Endothelial cell of umbilical vein (primary cell): Measurements from ENCODE around the gene KRTAP3-3. TPM values are rescaled to one million over a fixed set of nuclear protein-coding genes. Genes with fewer than 3 reads are reported as not detected.

Experiments used
- BruUV-seq: library from RNA; stranded (reverse); fragments of 400-500 nt; replicated peaks from 2 replicates; lab custom pipeline; 2021; lab: Mats Ljungman, UMichigan
- CTCF ChIA-PET: fragments of 300-600, 350-600 bp; sonication (Branson Sonifier 250); formaldehyde crosslinking; loops from one replicate; lab custom pipeline; 2021; ENCODE audit warnings: antibody characterized with exemption, inconsistent platforms; lab: Charles Lee
- POLR2A ChIA-PET: fragments of 300-600, 350-600 bp; sonication (Branson Sonifier 250); formaldehyde crosslinking; loops from one replicate; lab custom pipeline; 2021; ENCODE audit warnings: antibody characterized with exemption, inconsistent platforms; lab: Charles Lee
- DNase-seq: peaks from one replicate; pipeline ENCODE4 v3.0.0-alpha.2; 2011; ENCODE audit warnings: low read depth, low spot score
- FAIRE-seq: peaks from 2 replicates; lab custom pipeline; 2011; peaks lifted over from hg19 to GRCh38; lab: Jason Lieb, UNC
- H2AFZ ChIP-seq: 2 replicates; pipeline ENCODE4 v1.6.0; 2012; ENCODE audit warnings: low read depth, low read length, control low read depth, inconsistent platforms
- H3K27ac ChIP-seq: 2 replicates; pipeline ENCODE4 v1.5.1; 2011; ENCODE audit warnings: low read depth, mild to moderate bottlenecking, control low read depth, low read length, moderate library complexity; ENCODE audit not compliant: insufficient read depth
- H3K27me3 ChIP-seq, 2 experiments: 2 replicates each; pipeline versions ENCODE4 v1.6.0 to v1.6.1; 2011; ENCODE audit warnings: low read length in 2 of 2, mixed read lengths in 1 of 2; ENCODE audit not compliant: control insufficient read depth in 2 of 2, insufficient read depth in 2 of 2
- H3K36me3 ChIP-seq, 2 experiments: 2 replicates in 1 of 2; 3 replicates in 1 of 2; pipeline ENCODE4 v1.5.1; 2011; ENCODE audit warnings: low read length in 2 of 2, mild to moderate bottlenecking in 1 of 2, moderate library complexity in 1 of 2; ENCODE audit not compliant: control insufficient read depth in 2 of 2, insufficient read depth in 2 of 2; ENCODE audit errors: extremely low read depth in 1 of 2
- H3K4me1 ChIP-seq: 3 replicates; pipeline ENCODE4 v1.5.1; 2011; ENCODE audit warnings: mild to moderate bottlenecking, low read length; ENCODE audit not compliant: control insufficient read depth, insufficient read depth; ENCODE audit errors: extremely low read depth
- H3K4me2 ChIP-seq: 2 replicates; pipeline ENCODE4 v1.6.1; 2011; ENCODE audit warnings: low read length, control low read depth, mixed read lengths; ENCODE audit not compliant: insufficient read depth
- H3K4me3 ChIP-seq, 3 experiments: fragments of 200-600 bp in 1 of 3; sonication (generic), shearing (Covaris generic) in 1 of 3; replicated peaks in 1 of 3; 2 replicates each; pipeline ENCODE4 v1.5.1; 2011 to 2016; ENCODE audit warnings: control low read depth in 3 of 3, low read length in 3 of 3, mild to moderate bottlenecking in 2 of 3, inconsistent platforms in 1 of 3, low read depth in 1 of 3, moderate library complexity in 1 of 3; ENCODE audit not compliant: insufficient read depth in 1 of 3
- H3K79me2 ChIP-seq: 2 replicates; pipeline ENCODE4 v1.6.0; 2012; ENCODE audit warnings: low read length, inconsistent platforms; ENCODE audit not compliant: control insufficient read depth, insufficient read depth
- H3K9ac ChIP-seq: replicated peaks from 2 replicates; pipeline ENCODE3; 2011; ENCODE audit warnings: low read length, control low read depth; ENCODE audit not compliant: insufficient read depth; ENCODE audit errors: extremely low read depth
- H3K9me1 ChIP-seq: replicated peaks from 3 replicates; pipeline ENCODE4 v1.6.0; 2011; ENCODE audit warnings: mild to moderate bottlenecking, low read length; ENCODE audit not compliant: control insufficient read depth, insufficient read depth; ENCODE audit errors: extremely low read depth
- H3K9me3 ChIP-seq: replicated peaks from 2 replicates; pipeline ENCODE4 v1.5.1; 2012; ENCODE audit warnings: low read length, inconsistent platforms; ENCODE audit not compliant: control insufficient read depth, insufficient read depth
- H4K20me1 ChIP-seq: replicated peaks from 2 replicates; pipeline ENCODE3; 2011; ENCODE audit warnings: mild to moderate bottlenecking, low read length; ENCODE audit not compliant: control insufficient read depth, insufficient read depth; ENCODE audit errors: extremely low read depth
- EZH2 ChIP-seq: IDR thresholded peaks from 2 replicates; pipeline ENCODE4 v1.6.1; 2012; ENCODE audit warnings: borderline replicate concordance, low read depth, mild to moderate bottlenecking, moderate library complexity, low read length, inconsistent platforms; ENCODE audit not compliant: severe bottlenecking
- FOS ChIP-seq: IDR thresholded peaks from 2 replicates; pipeline ENCODE4 v1.6.1; 2011; ENCODE audit warnings: mild to moderate bottlenecking, low read length, moderate library complexity, borderline replicate concordance; ENCODE audit not compliant: insufficient read depth
- GATA2 ChIP-seq: IDR thresholded peaks from 2 replicates; pipeline ENCODE4 v1.7.0; 2011; ENCODE audit warnings: low read depth, mild to moderate bottlenecking, moderate library complexity, mixed read lengths, low read length; ENCODE audit not compliant: insufficient read length, insufficient read depth
- JUN ChIP-seq: IDR thresholded peaks from 2 replicates; pipeline ENCODE4 v1.6.1; 2011; ENCODE audit warnings: borderline replicate concordance, low read depth; ENCODE audit not compliant: insufficient read length, insufficient read depth
- MYC ChIP-seq: IDR thresholded peaks from one replicate; pipeline ENCODE4 v1.6.1; 2011; ENCODE audit warnings: mild to moderate bottlenecking, low read depth, low read length
- POLR2A ChIP-seq: IDR thresholded peaks from 2 replicates; pipeline ENCODE4 v1.6.1; 2012; ENCODE audit warnings: low read depth, mild to moderate bottlenecking, control low read depth, low read length
- dilution Hi-C: fragments of 300-500 bp; cut with MboI; formaldehyde crosslinking; loops from one replicate; pipeline ENCODE4 v1.15.0; 2019; ENCODE audit warnings: low sequenced_read_pairs; ENCODE audit not compliant: extremely low pct_ligation_motif_present
- intact Hi-C: fragments of 100-400 bp; cut with micrococcal nuclease; formaldehyde crosslinking; loops from one replicate; pipeline ENCODE4 v1.10.0; 2022
- polyA plus RNA-seq, 4 experiments: library from polyadenylated mRNA; depleted of rRNA in 3 of 4; stranded (reverse) in 3 of 4; unstranded in 1 of 4; fragments of >200 nt; gene quantifications; 2 replicates each; pipeline versions ENCODE4 v1.2.1 to v1.2.3, GENCODE V29; 2011 to 2012; ENCODE audit warnings: missing spikeins in 1 of 4
- total RNA-seq: library from RNA; stranded (reverse); gene quantifications from 2 replicates; pipeline ENCODE4 v1.2.3, GENCODE V29; 2021
- TF ChIP-seq, protein P1 (sequence below), 2 donors: IDR thresholded peaks; 1 replicate in 1 of 2; 2 replicates in 1 of 2; pipeline ENCODE4 v1.5.1; 2011; ENCODE audit warnings: low read length in 2 of 2, mild to moderate bottlenecking in 2 of 2, moderate library complexity in 2 of 2, control low read depth in 1 of 2, inconsistent platforms in 1 of 2, low read depth in 1 of 2; ENCODE audit not compliant: insufficient read depth in 1 of 2; ENCODE audit errors: extremely low read depth in 1 of 2
- TF ChIP-seq, protein P2 (sequence below): IDR thresholded peaks from 2 replicates; pipeline ENCODE4 v1.6.1; 2011; ENCODE audit not compliant: insufficient read depth, insufficient read length

Gene KRTAP3-3
- total and polyA plus RNA-seq, 2 donors (not counting 3 experiments of a cell fraction or from before 2014, with no cell fraction given) = not detected

DNA sequence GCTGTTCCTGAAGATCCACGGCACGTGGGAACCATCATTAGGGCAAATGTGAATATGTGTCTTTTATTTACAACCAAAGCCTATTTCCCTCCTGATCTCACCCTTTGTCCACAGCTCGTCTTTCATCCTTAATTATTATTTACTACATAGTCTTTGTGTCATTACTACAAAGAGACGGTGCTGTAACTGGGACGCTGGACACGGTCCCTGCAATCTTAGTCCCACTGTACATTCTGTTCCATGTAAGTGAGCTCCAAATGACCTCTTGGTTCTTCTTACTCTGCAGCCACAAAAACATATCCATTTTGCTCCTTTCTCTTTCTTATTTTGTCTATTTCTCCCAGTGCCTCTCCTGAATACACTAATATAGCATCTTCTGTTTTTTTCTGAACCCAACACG lies 43.8 kb downstream of the KRTAP3-3 start:
- Histone ChIP-seq H3K9me1 (no peaks in the 10 kb centered on the region), H2AFZ (no peak overlapping the region), H3K36me3 (no peaks in the 10 kb centered on the region), H3K4me1 (no peaks in the 10 kb centered on the region), H3K79me2 (no peaks in the 10 kb centered on the region), H3K4me3 (no peak overlapping the region), H3K27ac (no peak overlapping the region), H3K4me2 (no peak overlapping the region), H3K9ac (no peak overlapping the region), H3K27me3 (peaks cover 13 to 15% of the 10 kb centered on the region in 2 experiments), H3K9me3 (no peaks in the 10 kb centered on the region), H4K20me1 (no peaks in the 10 kb centered on the region)
- no peak for DNase-seq
- POLR2A ChIA-PET = interaction anchor here (0.6 kb wide), 1 partner anchor 729 kb away, joined by 5 read pairs; no protein-coding TSS in a partner anchor
- CTCF ChIA-PET = interaction anchor here (1.3 kb wide), 1 partner anchor 9 kb away, joined by 3 read pairs; no protein-coding TSS in a partner anchor
- FAIRE-seq = no peak
- intact Hi-C loops = no loop called here
- dilution Hi-C loops = no loop called here
- TF ChIP-seq EZH2 (no peak), FOS (no peak), POLR2A (no peak), JUN (no peak), MYC (no peak), GATA2 (no peak)
- TF ChIP-seq, protein P1, sequence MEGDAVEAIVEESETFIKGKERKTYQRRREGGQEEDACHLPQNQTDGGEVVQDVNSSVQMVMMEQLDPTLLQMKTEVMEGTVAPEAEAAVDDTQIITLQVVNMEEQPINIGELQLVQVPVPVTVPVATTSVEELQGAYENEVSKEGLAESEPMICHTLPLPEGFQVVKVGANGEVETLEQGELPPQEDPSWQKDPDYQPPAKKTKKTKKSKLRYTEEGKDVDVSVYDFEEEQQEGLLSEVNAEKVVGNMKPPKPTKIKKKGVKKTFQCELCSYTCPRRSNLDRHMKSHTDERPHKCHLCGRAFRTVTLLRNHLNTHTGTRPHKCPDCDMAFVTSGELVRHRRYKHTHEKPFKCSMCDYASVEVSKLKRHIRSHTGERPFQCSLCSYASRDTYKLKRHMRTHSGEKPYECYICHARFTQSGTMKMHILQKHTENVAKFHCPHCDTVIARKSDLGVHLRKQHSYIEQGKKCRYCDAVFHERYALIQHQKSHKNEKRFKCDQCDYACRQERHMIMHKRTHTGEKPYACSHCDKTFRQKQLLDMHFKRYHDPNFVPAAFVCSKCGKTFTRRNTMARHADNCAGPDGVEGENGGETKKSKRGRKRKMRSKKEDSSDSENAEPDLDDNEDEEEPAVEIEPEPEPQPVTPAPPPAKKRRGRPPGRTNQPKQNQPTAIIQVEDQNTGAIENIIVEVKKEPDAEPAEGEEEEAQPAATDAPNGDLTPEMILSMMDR (IDR thresholded peaks at IDR 0.05; ENCODE audit: extremely low read depth in 1 of 2, insufficient read depth in 1 of 2, low read depth in 1 of 2, low read length in 2 of 2) = no peak
- TF ChIP-seq, protein P2, sequence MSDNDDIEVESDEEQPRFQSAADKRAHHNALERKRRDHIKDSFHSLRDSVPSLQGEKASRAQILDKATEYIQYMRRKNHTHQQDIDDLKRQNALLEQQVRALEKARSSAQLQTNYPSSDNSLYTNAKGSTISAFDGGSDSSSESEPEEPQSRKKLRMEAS = no peak
- BruUV-seq = no TSS peak
